D721Med (cell line): ENCODE measurements around the gene TNK1.

ENCODE experiments used
- DNase-seq: peaks from one replicate; pipeline ENCODE4 v3.0.0; 2011; ENCODE audit warnings: low spot score; ENCODE audit not compliant: insufficient read length
- FAIRE-seq: peaks from 2 replicates; lab custom pipeline; 2011; peaks lifted over from hg19 to GRCh38; lab: Jason Lieb, UNC
- TF ChIP-seq, protein P1 (sequence below): IDR thresholded peaks from 2 replicates; pipeline ENCODE4 v1.5.1; 2012; ENCODE audit warnings: mild to moderate bottlenecking, control low read depth; ENCODE audit not compliant: insufficient read depth; ENCODE audit errors: missing control alignments

The TNK1 gene

DNA sequence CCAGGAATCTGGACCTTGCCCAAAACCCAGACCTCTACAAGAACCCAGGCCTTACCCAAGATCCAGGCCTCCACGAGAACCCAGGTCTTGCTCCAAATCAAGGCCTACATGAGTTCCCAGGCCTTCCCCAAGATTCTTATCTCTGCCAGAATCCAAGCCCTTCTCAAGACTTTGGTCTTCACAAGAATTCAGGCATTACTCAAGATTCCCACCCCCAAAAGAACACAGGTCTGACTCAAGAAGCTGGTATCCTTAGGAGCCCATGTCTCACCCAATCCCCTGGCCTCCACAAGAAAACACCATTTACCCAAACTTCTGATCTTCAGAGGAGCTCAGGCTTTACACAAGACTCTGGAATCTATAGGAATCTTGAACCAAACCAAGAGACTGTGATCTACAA, 50.3 kb downstream of the TNK1 start:
- TF ChIP-seq, protein P1, sequence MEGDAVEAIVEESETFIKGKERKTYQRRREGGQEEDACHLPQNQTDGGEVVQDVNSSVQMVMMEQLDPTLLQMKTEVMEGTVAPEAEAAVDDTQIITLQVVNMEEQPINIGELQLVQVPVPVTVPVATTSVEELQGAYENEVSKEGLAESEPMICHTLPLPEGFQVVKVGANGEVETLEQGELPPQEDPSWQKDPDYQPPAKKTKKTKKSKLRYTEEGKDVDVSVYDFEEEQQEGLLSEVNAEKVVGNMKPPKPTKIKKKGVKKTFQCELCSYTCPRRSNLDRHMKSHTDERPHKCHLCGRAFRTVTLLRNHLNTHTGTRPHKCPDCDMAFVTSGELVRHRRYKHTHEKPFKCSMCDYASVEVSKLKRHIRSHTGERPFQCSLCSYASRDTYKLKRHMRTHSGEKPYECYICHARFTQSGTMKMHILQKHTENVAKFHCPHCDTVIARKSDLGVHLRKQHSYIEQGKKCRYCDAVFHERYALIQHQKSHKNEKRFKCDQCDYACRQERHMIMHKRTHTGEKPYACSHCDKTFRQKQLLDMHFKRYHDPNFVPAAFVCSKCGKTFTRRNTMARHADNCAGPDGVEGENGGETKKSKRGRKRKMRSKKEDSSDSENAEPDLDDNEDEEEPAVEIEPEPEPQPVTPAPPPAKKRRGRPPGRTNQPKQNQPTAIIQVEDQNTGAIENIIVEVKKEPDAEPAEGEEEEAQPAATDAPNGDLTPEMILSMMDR = no peak
- DNase-seq = no peak
- no peak for FAIRE-seq

DNA sequence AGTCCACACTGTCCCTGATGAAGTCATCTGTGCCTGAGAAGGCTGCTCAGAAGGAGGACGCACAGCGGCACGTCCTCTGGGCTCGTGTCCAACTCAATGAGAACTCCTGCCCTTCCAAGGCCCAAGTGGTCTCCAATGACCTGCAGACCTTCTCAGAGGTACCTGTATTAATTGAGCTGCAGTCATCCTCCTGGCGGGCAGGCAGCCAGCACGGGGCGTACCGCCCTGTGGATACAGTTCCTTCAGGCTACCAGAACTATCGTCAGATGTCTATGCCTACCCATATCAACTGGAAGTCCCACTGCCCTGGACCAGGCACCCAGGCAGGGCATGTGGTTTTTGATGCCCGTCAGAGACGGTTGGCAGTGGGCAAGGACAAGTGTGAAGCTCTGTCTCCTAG, 51.4 kb downstream of the TNK1 start:
- no peak for FAIRE-seq
- TF ChIP-seq, protein P1 = no peak

DNA sequence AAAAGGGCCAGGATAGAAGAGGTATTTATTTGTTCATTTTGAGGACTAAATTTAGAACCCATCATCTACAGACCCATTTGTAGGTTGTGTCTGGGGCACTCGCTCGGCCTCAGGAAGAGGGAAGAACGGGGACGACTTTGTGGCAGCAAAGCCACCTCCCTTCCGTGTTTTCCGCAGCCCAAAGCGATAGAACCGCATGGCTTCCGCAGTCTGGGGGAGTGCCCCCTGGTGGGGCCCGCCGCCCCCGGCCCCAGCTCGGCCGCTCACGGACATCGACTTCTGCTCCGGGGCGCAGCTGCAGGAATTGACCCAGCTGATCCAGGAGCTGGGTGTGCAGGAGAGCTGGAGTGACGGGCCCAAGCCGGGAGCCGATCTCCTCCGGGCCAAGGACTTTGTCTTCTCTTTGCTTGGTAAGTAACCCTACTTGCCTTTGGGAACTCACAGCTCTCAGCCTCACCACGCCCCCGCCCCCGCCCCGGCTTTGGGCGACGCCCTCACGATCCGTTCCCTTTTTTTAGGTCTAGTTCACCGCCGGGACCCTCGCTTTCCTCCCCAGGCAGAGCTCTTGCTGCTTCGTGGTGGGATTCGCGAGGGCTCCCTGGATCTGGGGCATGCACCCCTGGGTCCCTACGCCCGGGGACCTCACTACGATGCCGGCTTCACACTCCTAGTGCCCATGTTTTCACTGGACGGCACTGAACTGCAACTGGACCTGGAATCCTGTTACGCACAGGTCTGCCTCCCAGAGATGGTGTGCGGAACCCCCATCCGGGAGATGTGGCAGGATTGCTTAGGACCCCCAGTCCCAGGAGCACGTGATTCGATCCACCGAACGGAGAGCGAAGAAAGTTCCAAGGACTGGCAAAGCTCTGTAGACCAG, 55.0 kb downstream of the TNK1 start:
- TF ChIP-seq, protein P1 = no peak
- DNase-seq (no peak), FAIRE-seq (no peak)

More for the DNA sequence above, 51.4 kb downstream of the TNK1 start:
- no peak for DNase-seq

DNA sequence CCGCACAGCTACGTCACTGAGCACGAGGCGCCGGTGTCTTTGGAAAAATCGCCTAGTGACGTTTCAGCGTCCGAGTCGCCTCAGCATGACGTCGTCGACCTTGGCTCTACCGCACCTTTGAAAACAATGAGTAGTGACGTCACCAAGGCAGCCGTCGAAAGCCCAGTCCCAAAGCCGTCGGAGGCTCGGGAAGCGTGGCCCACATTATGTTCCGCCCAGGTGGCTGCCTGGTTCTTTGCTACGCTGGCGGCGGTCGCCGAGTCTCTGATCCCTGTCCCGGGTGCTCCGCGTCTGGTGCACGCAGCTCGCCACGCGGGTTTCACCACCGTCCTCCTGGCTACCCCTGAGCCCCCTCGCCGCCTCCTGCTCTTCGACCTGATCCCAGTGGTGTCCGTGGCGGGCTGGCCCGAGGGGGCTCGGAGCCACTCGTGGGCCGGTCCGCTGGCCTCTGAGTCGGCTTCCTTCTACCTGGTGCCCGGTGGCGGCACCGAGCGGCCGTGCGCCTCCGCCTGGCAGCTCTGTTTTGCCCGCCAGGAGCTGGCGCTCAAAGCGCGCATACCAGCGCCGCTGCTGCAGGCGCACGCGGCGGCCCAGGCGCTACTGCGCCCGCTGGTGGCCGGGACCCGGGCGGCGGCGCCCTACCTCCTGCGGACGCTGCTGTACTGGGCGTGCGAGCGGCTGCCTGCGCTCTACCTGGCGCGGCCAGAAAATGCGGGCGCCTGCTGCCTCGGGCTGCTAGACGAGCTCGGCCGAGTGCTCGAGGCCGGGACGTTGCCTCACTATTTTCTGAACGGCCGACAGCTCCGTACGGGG, 55.9 kb downstream of the TNK1 start:
- TF ChIP-seq, protein P1 = peak; percentile 46
- FAIRE-seq (no peak), DNase-seq (peak; percentile 68)

DNA sequence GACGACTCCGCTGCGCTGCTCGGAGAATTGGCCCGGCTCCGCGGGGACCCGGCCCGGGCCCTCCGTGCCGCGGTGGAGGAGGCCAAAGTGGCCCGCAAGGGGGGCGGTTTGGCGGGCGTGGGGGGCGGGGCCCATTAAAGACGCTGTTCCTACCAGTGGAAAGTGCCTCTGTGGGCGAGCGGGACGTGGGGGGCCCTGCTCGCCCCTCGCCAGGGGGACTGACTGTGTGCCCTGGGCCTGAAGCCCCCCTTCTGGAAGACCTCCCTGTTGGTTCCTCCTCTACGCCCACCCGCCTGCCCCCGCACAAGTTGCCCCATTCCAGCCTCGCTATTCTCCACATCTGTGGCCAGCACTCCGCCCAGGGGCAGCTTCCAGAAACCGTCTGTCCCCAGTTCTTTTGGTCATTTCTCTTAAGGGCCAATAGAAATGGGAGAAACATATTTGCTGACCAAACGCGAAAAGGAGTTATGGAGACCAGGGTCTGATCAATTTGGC, 56.5 kb downstream of the TNK1 start:
- FAIRE-seq (no peak), DNase-seq (no peak)
- TF ChIP-seq, protein P1 = no peak

DNA sequence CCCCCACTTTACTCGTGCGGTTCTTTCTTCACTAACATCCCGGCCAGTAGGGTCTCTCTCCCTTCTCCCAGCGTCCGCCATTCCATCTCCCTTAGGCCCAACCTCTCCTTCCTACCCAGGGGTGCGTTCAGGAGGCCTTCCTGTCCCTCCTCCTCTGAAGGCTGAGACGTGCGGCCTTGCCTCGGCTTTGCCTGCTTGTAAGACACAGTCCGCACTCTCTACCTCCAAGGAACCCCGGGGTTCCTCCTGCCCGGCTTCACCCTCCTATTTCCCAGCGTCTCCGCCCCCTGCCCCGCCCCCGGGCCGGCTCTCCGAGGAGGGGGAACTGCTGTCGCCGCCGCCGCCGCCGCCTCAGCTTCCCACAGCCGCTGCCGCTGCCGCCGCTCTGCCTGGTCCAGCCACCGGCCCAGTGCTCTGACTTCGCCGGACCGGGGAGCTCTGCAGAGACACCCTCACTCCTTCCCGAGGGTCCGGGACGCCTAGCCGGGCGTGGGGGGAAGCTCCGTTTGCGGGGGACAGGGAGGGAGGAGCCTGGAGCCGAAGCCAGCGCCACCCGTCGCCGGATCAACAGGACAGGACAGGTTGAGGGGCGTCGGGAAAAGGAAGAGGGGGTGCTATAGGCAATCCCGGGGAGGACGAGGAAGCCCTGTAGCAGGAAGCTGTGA, 57.2 kb downstream of the TNK1 start:
- DNase-seq (no peak), FAIRE-seq (no peak)
- TF ChIP-seq, protein P1 = no peak
